Endothelial cell of umbilical vein (primary cell): ENCODE measurements around the gene CENPN.

Source experiments
- CTCF ChIP-seq, 2 donors: IDR thresholded peaks; 1 replicate in 1 of 2; 2 replicates in 1 of 2; pipeline ENCODE4 v1.5.1; 2011; ENCODE audit warnings: low read length in 2 of 2, mild to moderate bottlenecking in 2 of 2, moderate library complexity in 2 of 2, control low read depth in 1 of 2, inconsistent platforms in 1 of 2, low read depth in 1 of 2; ENCODE audit not compliant: insufficient read depth in 1 of 2; ENCODE audit errors: extremely low read depth in 1 of 2
- MAX ChIP-seq: IDR thresholded peaks from 2 replicates; pipeline ENCODE4 v1.6.1; 2011; ENCODE audit not compliant: insufficient read depth, insufficient read length
- POLR2A ChIP-seq: IDR thresholded peaks from 2 replicates; pipeline ENCODE4 v1.6.1; 2012; ENCODE audit warnings: low read depth, mild to moderate bottlenecking, control low read depth, low read length
- POLR2AphosphoS5 ChIP-seq: IDR thresholded peaks from 2 replicates; pipeline ENCODE4 v1.6.1; 2012; ENCODE audit warnings: low read depth, mild to moderate bottlenecking, control low read depth, low read length, moderate library complexity; ENCODE audit not compliant: insufficient read depth

- TF ChIP-seq CTCF (IDR thresholded peaks at IDR 0.05; ENCODE audit: extremely low read depth in 1 of 2, insufficient read depth in 1 of 2, low read depth in 1 of 2, low read length in 2 of 2) (no peak), POLR2AphosphoS5 (no peak), MAX (no peak), POLR2A (no peak)
These were observed 19.4 kb downstream of the CENPN start for GRCh38 chr16:81026429-81026828.
